HG03469 (cell line): ENCODE measurements around the gene UBE2E2.

Experiments used
- ATAC-seq: cut with Tn5 transposase; IDR thresholded peaks from one replicate; pipeline ENCODE4 v1.9.1; 2021; ENCODE audit warnings: mild to moderate bottlenecking, moderate library complexity, moderate number of reproducible peaks; ENCODE audit not compliant: unreplicated experiment

The UBE2E2 gene

DNA sequence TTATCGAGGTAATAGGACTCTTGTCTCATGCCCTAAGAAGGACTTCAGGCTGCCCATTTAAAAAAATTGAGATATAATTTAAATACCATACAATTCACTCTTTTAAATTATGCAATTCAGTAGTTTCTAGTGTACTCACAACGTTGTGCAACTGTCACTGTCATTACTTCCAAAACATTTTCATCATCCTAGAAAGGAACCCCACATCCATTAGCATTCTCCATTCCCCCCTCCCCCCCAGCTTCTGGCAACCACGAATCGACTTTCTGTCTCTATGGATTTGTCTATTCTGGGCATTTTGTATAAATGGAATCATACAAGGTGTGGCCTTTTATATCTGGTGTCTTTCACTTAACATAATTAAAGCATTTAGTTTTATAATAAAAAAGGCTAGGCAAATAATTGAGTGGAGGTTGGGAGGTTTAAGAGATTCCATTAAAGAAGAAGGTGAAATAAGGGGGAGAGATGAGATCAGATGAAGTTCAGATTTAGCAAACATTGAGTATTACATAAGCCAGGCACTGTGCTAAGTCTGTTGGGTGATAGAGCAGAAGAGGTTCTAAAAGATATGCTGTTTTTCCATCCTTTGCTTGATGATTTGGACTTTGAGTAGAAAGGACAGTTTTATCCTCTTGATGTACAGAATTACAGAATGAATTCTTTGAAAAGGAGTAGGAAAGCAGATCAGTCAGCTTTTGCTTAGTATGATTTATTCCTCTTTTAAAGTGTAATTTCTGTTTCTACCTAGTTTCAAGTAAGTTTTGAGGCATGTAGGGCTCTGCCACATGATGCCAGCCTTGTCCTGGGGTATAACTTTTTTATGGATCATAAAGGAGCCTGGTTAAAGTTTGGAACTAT lies 36.3 kb downstream of the UBE2E2 start:
- no peak for ATAC-seq

DNA sequence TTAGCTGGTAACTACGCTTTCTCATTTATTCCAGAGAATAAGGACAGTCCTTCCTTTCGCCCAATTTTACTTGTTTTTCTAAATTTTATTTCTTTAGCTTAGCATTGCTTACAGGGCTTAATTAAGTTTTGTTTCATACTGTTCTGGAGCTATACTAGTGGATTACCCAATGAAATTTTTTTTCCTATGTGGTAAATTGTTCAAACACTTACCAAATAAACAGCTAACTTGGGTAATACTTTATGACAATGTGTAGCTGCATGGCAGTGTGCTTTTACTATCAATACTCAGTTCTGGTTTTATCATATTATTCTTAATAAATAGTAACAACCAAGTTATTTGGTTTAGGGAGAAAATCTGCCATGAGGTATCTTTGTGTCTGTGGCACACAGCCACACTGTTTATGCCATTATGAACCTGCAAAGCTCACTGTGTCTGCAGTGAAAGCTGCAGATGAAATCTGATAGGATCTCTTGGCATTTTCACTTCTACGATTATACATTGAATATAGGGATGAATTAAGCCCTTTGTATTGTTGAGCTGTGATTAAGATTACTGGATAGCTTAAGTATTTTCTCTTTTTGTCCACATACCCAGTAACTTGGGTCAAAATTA lies 37.2 kb downstream of the UBE2E2 start:
- ATAC-seq: no peak

DNA sequence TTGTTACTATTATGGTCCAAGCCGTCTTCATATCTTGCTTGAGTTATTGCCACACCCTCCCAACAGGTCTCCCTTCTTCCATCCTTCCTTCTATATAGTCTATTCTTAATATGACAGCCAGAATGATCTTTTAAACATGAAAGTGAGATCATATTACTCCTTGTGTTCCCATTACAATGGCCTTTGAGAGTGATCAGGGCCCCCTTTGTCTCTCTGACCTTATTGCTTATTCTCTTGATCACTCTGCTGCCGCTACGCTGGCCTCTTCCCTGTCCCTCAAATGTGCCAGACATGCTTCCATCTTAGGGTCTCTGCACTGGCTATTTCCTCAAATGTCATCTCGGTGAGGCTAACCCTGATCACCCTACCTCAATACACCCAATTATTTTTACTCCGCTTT lies 38.1 kb downstream of the UBE2E2 start:
- ATAC-seq: no peak

DNA sequence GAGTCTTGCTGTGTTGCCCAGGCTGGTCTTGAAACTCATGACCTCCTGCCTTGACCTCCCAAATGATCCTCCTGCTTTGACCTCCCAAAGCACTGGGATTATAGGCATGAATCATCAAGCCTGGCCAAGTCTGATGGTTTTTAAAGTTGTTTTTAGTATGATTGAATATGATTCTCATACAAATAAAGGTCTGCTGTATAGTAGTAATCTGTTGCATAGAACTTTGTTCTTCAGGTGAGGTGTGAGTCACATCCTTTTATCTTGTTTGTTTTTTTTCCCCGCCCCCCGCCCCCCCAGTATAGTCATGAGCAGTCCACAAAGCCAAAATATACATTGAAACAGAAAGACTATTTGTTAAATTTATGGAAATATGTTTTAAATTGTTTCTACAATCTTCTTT lies 39.0 kb downstream of the UBE2E2 start:
- no peak for ATAC-seq

DNA sequence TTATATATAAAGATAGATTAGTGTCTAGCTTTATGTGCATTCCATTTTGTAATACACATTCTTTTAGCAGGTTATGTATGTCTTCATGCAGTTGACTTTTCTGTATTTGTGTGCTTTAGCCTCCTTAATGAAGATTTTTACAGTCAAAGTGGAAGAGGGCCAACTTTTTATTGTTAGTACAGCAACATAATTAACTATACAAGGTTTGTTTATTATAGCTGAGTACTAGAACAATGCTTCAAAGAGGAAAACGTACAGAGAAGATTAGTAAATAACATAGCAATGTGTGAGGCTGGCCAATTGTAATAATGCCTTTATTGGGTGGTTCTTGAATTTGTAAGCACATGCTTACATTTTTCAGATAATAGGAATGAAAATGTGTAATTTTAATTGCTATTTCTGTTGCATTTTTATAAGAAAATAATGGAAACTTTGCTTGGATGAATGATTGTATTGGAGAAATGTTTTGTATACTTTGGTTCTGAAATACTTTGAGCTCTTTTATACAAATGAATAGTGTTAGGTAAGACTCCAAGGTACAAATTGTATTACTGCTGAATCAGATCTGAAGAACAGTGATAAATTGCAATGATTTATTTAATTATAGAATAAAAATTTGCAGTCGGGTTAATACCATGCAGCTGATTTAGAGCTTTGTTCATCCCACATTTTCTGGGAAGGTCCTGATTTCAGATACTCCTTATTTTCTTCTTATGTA lies 41.4 kb downstream of the UBE2E2 start:
- ATAC-seq: no peak

DNA sequence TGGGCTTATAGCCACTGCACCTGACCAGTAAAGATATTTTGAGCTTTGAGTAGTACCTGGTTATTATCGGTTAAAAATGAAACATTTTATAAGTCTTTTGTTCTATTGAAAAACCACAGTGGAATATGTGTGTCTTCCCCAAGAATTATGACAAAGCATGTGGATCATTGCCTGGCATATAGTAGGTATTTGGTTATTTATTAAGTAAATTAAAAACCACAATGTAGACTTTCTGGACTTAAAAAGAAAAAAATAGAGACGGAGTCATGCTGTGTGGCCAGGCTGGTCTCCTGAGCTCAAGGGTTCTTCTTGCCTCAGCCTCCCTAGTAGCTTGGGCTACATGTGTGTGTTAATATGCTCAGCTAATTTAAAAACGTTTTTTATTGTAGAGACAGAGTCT lies 43.5 kb downstream of the UBE2E2 start:
- ATAC-seq: no peak

DNA sequence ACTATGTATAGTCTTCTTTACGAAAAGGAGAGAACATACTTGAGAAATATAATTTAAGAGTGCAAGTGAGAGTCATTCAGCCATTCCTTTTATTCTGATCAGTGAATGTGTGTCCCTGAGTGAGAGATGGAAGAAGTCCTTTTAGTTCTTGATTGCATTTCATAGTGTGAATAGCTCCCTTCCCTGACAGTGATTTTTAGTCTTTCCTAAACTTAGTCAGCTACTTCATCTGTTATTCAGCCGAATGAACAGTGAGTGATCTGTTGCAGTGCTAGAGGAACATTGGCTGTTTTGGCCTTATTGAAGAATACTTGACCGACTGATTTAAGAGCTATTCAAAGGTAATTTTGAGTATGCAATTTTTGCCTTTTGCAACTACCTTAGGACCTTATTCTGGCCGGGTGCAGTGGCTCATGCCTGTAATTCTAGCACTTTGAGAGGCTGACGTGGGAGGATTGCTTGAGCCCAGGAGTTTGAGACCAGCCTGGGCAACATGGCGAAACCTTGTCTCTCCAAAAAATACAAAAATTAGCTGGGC lies 45.5 kb downstream of the UBE2E2 start:
- ATAC-seq: no peak

DNA sequence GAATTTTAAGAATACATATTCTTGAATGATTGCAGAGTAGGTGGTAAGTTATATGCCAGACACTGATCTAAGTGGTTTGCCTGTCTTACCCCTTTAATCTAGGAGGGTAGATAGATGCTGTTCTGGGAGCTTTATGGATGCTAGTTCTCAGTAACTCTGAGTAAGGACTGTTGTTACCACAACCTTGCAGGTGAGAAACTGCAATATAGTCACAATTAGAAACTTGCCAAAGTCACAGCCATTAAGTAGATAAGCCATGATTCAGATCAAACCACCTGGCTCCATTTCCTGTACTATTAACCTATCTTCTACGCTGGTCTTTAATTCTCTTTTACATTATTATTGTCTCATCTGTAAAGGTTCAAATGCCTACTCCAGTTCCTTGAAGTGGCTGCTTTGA lies 46.8 kb downstream of the UBE2E2 start:
- no peak for ATAC-seq

DNA sequence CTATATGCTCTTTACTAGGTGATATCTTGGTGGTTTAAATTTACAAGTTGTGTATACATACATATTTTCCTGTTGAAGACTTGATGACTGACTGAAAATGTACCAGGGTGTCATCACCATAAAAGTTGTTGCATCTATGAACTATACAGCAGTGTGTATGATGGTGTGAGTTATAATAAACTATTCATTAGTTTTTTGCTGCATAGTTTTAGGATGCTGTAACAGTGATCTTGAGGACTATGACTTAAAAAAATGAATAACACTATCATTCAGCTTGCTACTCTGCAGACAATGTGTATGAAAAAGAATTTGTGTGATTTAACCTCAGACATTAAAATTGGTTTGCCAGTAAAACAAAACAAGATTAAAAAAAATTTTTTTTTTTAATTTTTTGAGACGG lies 49.0 kb downstream of the UBE2E2 start:
- ATAC-seq: no peak

DNA sequence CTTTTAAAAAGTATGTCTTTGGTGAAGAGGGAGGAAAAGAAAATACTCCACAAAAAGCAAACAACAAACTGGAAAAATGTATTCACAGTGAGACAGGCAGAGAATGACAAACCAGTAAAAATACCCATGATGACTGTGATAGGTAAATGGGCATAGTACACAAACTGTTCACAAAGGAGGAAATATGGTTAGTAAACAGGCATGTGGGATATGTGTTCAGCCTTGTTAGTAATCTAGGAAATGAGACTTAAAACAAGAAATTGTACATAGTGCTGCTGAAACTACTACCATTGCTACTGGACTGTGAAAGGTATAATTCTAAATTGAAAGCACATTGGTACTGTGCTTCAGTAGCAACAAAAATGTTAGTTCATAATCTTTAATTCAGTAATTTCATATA lies 50.1 kb downstream of the UBE2E2 start:
- ATAC-seq: peak; percentile 70

DNA sequence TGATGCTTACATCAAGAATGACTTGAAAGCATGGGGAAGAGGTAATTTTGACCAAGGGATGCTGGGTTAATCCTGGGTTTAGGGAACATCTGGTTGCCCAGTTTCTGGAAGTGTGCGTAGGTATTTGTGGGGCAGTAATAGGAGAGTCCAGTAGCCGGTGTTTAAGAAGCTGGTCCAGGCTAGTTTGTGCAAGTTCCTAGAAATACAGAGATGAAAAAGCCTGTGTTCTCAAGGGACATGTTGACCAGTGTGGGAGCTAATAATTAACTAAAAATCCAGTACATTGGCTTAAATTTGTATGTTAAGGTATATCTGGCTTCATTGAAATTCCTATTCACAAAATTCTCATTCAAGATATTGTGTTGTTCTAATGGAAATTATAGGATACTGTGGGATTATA lies 51.2 kb downstream of the UBE2E2 start:
- ATAC-seq: no peak

DNA sequence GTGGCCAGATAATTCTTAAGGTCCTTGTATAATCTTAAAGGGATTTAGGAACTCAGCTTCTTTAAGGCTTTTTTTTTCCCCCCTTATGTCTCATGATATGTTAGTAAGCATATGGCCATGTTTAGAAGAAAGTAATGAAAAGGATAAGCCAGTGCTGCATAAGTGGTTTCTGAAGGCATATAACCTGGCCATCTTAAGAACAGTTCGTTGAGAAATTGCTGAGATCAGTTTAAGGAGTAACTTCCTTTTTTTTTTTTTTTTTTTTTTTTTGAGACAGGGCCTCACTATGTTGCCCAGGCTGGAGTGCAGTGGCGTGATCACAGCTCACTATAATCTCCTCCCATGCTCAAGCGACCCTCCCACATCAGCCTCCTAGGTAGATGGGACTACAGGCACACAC lies 51.7 kb downstream of the UBE2E2 start:
- no peak for ATAC-seq

DNA sequence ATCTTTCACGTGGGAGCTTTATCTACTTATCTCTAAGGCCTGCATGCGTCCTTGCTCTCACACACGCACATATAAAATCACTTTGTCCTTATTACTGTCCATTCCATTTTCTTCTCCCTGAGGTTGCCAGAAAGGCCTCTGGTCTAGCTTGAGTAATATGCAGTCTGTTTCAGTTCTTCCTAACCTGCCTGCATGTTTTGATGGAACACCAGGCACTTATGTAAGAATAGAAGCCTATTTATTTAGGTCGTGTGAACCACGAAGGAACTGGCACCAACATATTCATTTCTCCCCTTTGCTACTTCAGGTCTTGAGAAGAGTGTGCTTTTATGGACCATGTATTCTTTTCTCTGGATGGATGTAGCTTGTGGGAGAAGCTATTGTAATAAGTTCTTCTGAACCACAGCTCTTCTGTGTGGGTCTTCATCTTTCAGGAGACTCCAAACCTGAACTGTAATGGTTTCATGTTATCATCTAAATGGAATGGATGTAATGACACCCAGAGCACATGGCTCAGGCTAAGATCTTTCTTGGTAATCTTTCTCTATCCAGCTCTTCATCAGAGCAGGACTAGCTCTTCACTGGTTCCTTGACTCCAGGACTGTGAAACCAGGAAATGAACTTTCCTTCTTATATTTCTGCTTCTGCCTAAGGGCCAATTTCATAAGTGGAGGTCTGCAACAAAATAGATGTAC lies 53.8 kb downstream of the UBE2E2 start:
- no peak for ATAC-seq

DNA sequence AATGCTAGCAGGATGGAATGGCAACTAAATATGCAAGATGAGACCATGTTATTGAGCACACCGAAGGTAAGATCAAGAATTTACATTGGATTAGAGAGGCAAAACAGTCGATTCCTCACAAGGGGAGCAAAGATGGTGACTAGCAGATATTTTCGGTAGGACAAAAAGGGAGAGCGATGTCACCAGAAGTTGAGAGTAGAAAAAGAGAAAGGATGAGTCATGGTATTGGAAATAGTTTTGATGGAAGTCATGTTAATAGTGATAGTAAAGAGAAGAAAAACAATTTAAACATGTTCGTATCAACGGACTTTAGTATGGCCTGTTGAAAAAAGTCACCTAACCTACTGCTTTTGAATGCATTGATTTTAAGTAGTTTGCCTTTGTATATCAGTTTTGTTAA lies 55.0 kb downstream of the UBE2E2 start:
- ATAC-seq: no peak

DNA sequence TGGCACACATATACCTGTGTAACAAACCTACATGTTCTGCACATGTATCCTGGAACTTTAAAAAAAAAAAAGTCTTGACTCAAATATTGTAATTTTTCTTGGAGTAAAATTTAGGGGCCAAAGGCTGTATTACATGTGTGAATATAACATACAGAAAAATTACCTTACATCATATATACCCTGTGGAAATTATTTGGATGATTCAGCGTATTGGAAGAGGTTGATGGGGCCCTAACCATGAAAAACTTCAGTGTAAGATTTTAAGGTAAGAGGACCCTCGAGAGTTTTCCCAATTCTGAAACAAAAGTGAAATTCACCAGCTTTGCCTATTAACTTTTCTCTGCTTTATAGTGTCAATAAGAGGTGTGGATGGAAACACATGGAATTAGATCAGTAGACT lies 56.4 kb downstream of the UBE2E2 start:
- ATAC-seq: no peak

DNA sequence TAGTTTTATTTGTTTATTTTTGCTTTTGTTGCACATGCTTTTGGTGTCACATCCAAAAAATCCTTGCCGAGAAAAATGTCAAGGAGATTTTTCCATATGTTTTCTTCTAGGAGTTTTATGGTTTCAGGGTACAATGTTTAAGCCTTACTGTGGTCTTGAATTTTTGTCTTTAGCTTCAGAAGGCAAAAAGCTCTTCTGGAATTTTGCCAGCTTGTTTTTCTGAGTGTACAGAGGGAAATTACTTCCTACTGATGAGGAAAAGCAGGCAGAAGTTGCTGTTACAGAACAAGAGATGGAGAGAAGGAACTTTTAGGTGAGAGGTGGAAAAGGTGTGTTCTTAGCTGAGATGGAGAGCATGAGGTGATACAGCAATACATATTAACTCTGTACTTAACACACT lies 59.6 kb downstream of the UBE2E2 start:
- ATAC-seq: no peak

DNA sequence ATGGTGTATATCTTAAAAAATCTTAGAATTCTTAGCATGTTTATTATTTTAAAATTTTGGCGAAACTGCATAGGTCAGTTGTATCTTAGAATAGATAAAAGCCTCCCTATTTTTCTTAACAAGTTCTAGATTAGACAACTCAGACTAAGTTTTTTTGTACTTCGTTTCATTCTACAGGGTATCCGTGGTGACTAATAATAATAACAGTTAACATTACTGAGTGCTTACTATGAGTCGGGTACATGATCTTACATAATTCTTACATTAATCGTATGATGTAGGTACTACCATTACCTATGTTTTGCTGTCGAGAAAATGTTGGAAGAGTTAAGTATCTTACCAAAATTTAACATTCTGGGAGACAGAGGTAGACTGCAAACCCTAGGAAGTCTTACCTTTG lies 60.7 kb downstream of the UBE2E2 start:
- ATAC-seq: no peak

DNA sequence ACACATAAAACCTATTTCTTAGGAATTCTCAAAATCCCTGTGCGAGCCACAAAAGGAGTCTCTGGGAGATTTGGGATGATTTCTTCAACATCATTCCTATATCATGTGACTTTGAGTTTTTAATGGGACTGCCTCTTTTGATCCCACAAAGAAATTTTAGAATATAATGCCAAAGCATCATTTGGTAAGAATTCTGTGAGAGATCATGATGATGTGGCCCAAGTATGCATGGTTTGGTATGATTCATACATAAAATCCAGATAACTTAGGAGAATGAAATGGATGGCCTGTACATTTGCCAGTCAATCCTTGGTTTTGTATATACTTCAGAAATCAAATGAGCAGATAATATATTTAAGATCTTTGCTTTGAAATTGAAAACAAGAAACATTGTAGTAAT lies 61.3 kb downstream of the UBE2E2 start:
- no peak for ATAC-seq

DNA sequence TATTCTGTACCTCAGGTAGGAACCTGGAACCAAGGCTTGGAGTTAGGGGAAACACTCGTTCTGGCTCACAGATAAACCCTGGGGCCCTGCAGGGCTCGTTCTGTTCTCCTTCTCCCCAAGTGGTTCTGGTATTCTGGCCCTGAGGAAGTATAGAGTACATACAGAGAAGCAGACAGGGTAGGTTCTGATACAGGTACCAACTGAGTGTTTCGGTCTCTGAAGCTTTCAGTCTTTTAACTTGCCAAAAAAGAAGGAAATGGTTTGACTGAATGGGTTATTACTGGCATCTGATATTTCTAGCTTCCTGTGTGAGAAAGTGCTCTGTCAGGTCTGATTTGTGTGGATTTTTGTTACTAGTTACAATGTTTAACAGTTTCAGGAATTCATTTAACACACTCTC lies 67.3 kb downstream of the UBE2E2 start:
- ATAC-seq: no peak

DNA sequence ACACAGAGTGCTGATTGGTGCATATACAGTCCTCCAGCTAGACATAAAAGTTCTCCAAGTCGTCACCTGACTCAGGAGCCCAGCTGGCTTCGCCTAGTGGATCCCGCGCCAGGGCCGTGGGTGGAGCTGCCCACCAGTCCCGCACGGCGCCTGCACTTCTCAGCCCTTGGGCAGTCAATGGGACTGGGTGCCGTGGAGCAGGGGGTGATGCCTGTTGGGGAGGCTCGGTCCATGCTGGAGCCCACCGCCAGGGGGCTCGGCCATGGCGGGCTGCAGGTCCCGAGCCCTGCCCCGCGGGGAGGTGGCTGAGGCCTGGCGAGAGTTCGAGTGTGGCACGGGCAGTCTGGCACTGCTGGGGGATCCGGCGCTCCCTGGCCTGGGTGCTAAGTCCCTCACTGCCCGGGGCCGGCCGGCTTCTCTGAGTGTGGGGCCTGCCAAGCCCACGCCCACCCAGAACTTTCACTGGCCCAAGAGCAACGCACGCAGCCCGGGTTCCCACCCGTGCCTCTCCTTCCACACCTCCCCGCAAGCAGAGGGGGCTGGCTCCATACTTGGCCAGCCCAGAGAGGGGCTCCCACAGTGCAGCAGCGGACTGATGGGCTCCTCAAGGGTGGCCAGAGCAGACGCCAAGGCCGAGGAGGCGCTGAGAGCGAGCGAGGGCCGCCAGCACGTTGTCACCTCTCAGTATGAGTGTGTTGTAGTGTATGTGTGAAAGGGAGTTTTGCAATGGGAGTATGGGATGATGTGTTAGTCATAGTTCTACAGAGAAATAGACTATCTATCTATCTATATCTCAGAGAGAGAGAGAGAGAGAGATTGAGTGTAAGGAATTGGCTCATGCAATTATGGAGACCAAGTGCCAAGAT lies 69.0 kb downstream of the UBE2E2 start:
- no peak for ATAC-seq
